Activated CD8-positive, alpha-beta memory T cell treated with anti-CD3 and anti-CD28 coated beads for 36 hours (primary cell): ENCODE measurements around the gene TRPC4. TPM values are rescaled to one million over a fixed set of nuclear protein-coding genes. Genes with fewer than 3 reads are reported as not detected.

Source experiments
- CTCF ChIA-PET: fragments of 350-600 bp; sonication (Branson Sonifier 250); formaldehyde crosslinking; loops from one replicate; lab custom pipeline; 2021; ENCODE audit warnings: antibody characterized with exemption; lab: Charles Lee
- POLR2A ChIA-PET: fragments of 350-600 bp; sonication (Branson Sonifier 250); formaldehyde crosslinking; loops from one replicate; lab custom pipeline; 2021; ENCODE audit warnings: antibody characterized with exemption; lab: Charles Lee
- total RNA-seq, 2 experiments: library from RNA; stranded (reverse); gene quantifications; one replicate each; pipeline ENCODE4 v1.2.3, GENCODE V29; 2021

The TRPC4 gene
- total RNA-seq, 2 experiments from 2014 or later: not detected

DNA sequence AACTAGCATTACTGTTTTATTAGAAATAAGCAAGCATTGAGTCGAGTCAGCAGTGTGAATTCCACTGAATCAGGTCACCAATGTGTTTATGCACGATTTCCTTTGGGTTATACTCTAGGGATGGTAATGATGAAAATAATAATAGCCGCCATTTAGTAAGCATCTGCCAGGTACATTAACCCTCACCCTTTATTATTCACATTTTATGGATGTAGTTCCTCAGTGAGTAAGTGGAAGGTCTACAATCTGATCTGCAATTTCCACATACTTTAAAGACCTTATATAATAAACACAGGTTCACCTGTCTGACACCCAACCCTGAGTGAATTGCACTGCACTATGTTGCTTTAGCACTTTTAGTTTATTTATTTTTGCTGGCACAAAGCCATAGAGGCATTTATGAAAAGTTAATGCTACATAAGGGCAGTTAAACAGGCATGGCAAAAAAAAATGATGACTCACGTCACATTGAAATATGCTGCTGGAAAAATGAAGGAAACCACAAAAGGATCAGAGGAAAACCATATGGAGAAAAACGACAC is 122.4 kb downstream of the TRPC4 start:
- POLR2A ChIA-PET: no interaction called here
- CTCF ChIA-PET: no interaction called here

DNA sequence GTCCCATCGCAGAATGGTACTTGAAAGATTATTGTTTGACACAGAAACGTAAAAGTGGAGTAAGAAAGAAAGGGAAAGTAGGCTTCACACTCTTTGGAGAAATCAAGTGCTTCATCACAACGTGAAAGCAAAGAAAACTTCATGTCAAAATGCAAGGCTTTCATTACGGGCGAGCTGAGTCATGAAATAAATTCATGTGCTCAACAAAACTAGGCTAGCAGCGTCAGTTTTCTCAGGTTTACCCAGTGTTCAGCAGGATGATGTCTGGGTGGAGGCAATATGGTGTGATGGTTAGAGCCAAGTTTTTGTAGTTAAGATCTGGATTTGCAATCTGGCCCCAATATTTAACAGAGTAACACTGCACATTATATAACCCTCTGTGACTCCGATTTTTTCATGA is 128.0 kb downstream of the TRPC4 start:
- ChIA-PET CTCF (interaction anchor here (0.7 kb wide), 1 partner anchor 60 kb away, joined by 3 read pairs; no protein-coding TSS in a partner anchor), POLR2A (no interaction called here)

- CTCF ChIA-PET: no interaction called here
- POLR2A ChIA-PET: no interaction called here
These were observed 133.5 kb downstream of the TRPC4 start for GRCh38 chr13:37736045-37736444.

GRCh38 chr13:37735293-37735692 is 134.3 kb downstream of the TRPC4 start:
- ChIA-PET CTCF (no interaction called here), POLR2A (no interaction called here)

- POLR2A ChIA-PET: no interaction called here
- CTCF ChIA-PET: no interaction called here
These were observed 139.7 kb downstream of the TRPC4 start for GRCh38 chr13:37729876-37730275.

DNA sequence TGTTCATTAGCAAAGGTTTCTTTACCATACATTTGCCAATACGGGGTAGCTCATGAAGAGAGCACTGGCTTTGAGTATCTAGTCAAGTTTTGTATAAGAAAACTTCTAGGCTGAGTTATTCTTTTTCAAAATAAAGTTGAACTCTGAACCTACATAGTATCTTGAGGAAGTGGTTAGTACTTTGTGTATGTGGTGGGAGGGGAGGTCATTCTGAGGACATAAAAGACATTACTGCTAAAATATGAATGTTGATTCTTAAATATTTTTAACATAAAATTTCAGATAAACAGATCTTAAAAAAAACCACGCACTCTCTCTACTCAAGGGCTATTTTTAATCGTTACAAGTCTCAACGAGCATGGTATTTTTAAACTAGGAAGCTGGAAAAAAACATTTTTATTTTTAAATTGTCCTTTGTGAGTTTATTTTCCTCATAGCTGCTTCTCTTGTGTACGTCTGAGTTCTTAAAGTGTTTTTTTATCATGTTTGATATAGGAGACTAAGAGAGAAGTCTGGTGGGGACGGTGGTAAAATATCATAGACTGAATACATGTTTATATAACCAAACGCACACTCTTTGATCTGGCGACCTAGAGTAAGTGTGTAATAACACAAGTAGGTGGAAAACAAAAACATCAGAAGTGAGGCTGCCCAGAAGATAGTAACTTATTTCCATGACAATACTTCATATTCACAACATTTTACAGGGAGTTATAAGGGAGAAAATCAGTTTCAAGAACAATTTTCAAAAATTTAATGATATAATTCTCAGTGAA is 153.0 kb downstream of the TRPC4 start:
- ChIA-PET CTCF (no interaction called here), POLR2A (no interaction called here)

DNA sequence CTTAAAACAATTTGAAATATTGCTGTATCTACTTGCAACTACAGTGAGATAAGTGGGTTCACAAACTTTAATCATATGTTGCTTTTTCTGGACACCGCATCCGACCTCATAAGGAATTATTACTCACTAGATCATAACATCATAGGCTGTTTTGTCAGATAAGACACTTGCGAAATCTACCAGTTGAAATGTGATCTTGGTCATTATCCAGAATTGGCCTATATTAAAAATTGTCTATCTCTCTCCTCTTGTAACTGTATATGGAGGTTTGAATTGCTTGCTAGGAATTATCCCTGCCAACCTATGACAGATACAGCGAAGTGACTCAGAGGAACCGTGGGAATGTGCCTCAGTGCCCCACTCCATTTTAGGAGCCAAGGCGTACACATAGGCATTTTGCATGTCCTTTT is 154.0 kb downstream of the TRPC4 start:
- ChIA-PET POLR2A (no interaction called here), CTCF (no interaction called here)

GRCh38 chr13:37709318-37709717 is 160.3 kb downstream of the TRPC4 start:
- CTCF ChIA-PET: no interaction called here
- POLR2A ChIA-PET: no interaction called here

DNA sequence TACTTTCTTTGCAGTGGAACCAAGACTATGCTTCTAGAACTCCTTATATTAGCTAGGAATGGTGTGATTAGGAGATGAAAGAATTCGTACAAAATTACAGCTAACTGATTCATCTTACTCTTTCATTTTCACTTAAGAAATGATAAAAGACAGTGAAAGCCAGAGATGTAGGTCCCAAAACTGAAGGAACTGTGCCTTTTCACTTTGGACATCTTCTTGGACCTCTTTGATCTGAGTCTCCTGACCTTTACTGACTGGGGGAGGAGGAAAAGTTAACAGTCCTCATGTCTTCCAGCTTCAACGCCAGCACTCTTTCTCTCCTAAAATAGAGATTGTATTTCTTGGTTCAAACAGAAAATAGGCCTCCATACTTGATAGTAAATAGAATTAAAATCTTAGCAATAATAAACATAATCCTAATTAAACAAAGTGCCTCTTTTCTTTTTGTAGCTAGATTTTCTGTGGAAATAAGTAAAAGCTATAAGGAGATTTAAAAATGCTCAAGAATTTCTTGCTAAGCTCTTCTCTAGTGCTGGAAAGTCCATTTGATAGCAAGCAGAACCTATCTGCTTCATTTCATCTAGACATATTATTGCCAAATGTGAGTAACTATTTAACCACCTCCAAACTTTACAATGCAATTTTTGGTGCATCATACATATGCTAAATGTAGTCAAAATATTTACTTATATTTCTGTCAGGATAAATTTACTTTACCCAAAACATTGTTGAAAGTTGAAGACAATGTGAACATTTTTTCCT is 161.7 kb downstream of the TRPC4 start:
- CTCF ChIA-PET: no interaction called here

DNA sequence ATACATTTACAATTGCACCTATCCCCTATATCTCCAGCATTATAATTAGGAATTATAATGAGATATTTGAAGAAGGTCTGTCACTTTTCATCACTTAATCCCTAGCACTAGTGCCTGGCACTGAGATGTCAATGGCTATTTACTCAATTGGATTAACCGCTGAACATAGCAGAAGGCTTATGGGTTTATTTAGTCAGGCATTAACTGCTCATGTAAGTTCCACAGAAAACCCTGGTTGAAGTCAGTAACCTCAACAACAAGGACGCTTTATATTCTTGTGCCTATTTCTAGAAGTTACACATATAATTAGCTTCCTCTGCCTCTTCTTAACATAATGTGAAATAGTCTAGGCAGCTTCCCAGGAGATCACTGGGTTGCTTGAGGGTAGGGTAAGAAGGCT is 163.5 kb downstream of the TRPC4 start:
- ChIA-PET CTCF (no interaction called here), POLR2A (no interaction called here)

More for the DNA sequence above, 161.7 kb downstream of the TRPC4 start:
- POLR2A ChIA-PET: no interaction called here

- CTCF ChIA-PET: no interaction called here
- POLR2A ChIA-PET: no interaction called here
These were observed 167.6 kb downstream of the TRPC4 start for GRCh38 chr13:37701972-37702371.

DNA sequence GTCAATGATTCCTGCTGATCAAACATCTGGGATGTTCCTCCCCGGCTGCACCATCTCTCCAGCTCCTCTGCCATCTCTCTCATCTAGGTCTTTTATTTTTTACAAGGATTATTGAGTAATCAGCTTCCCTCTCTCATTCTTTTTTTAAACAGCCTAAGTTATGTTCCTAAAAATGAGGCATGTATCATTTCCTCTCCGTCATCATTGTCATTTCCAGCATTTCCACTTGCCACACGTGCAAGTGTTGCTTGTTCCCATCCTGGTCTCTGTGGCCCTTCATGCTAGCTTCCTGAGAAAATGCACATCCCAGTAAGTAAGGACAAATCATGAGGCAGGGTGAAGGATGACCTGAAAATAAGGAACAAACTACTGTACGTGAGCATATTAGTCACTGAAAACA is 168.3 kb downstream of the TRPC4 start:
- ChIA-PET POLR2A (no interaction called here), CTCF (no interaction called here)

DNA sequence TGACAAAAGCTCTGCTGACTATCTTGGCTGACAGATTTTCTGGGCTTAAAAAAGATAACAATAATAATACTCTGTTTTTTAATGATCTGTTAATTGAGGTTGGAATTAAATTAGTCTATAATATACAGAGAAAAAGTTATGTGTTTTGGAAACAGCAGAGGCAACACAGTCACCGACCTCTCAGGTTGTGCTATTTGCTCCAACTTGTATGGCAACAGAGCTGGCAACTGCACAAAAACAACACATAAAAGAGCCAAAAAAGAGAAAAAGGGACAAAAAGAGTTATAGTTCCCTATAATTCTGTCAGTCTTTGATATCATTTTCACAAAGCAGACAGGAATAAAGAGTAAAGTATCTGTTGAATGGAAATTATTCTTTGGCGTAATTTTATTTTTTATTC is 168.7 kb downstream of the TRPC4 start:
- ChIA-PET POLR2A (no interaction called here), CTCF (no interaction called here)

DNA sequence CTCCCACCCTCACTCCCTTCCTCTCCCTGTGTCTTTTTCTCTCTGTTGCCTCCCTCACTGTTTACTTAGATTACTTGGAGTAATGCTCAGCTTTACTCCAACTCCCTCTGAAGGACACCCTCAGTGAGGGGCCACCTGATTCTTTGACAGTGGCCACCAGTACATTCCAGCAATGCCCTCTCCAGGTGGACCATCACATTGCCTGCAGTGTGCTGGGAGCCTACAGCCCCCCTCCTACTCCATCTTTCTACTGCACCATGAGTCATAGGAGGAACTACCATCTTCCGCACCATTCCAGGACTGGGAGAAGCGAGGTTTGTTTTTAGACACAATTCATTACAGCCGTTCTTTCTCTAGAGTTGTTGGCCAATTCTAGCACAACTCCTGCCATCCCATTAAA is 174.4 kb downstream of the TRPC4 start:
- ChIA-PET POLR2A (no interaction called here), CTCF (no interaction called here)

GRCh38 chr13:37690361-37690760 is 179.2 kb downstream of the TRPC4 start:
- CTCF ChIA-PET: no interaction called here
- POLR2A ChIA-PET: no interaction called here

GRCh38 chr13:37686501-37686900 is 183.1 kb downstream of the TRPC4 start:
- CTCF ChIA-PET: no interaction called here
- POLR2A ChIA-PET: no interaction called here

DNA sequence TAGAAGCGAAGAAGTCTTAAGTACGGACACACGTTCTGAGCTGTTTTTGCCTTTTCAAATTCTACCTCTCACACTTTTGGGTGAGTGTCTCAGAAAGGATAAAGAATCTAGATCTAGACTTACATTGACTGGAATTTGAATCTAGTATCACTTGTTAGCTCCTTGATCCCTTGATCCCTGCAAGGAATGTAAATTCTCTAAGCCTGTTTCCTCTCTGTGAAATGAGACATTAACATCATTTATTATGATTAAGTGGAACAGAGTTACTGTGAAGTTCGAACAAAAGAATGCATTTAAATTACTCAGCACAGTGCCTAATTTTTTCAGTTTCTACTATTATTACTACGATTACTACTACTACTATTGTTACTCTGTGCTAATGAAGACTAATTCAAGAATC is 184.4 kb downstream of the TRPC4 start:
- POLR2A ChIA-PET: no interaction called here
- CTCF ChIA-PET: no interaction called here

- CTCF ChIA-PET: no interaction called here
- POLR2A ChIA-PET: no interaction called here
These were observed 187.1 kb downstream of the TRPC4 start for GRCh38 chr13:37682496-37682895.

- ChIA-PET CTCF (interaction anchor here (0.6 kb wide), 1 partner anchor 61 kb away, joined by 3 read pairs; no protein-coding TSS in a partner anchor), POLR2A (no interaction called here)
These were observed 188.1 kb downstream of the TRPC4 start for GRCh38 chr13:37681281-37682032.

DNA sequence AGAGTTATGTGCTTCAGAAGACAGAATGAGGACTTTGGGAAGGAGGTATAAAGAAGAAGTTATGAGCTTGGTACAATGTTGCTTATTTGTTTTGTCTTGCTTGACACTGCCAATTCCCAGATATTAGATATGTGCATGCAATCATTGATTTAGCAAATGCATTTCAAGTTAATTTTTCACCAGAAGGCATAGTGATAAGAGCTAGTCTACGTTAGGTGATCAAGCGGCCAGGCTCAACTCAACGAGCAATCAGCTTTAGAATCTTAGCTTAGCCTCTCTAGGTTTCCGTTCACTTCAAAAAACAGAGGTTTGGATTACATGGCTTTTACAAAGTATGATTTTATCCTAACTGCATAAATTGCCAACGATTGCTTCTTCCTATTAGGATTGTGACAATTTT is 189.4 kb downstream of the TRPC4 start:
- CTCF ChIA-PET: no interaction called here
- POLR2A ChIA-PET: no interaction called here
